Liver (tissue), 9 donors: Measurements from ENCODE around the gene HAND2. TPM values are rescaled to one million over a fixed set of nuclear protein-coding genes. Genes with fewer than 3 reads are reported as not detected.

Source experiments
- DNase-seq: peaks from one replicate; pipeline ENCODE4 v3.0.0-alpha.2; 2017; ENCODE audit warnings: low spot score
- H3K27ac ChIP-seq, 2 donors: one replicate each; pipeline ENCODE4 v1.7.0; 2013; ENCODE audit warnings: inconsistent platforms in 2 of 2, low read length in 2 of 2, control low read depth in 1 of 2, low read depth in 1 of 2, mild to moderate bottlenecking in 1 of 2
- H3K27me3 ChIP-seq, 4 donors: one replicate each; pipeline versions ENCODE4 v1.6.1 to v1.7.0; 2013; ENCODE audit warnings: low read length in 3 of 4, inconsistent platforms in 1 of 4, mild to moderate bottlenecking in 1 of 4, moderate library complexity in 1 of 4; ENCODE audit not compliant: control insufficient read depth in 4 of 4, insufficient read depth in 4 of 4
- H3K36me3 ChIP-seq, 4 donors: one replicate each; pipeline versions ENCODE4 v1.6.1 to v1.7.0; 2013; ENCODE audit warnings: low read length in 3 of 4, mild to moderate bottlenecking in 3 of 4, low read depth in 1 of 4, moderate library complexity in 1 of 4; ENCODE audit not compliant: control insufficient read depth in 4 of 4, insufficient read depth in 3 of 4
- H3K4me1 ChIP-seq, 4 donors: one replicate each; pipeline versions ENCODE4 v1.6.1 to v1.7.0; 2013; ENCODE audit warnings: low read length in 3 of 4, mild to moderate bottlenecking in 3 of 4, moderate library complexity in 1 of 4; ENCODE audit not compliant: control insufficient read depth in 4 of 4, insufficient read depth in 4 of 4
- H3K4me3 ChIP-seq, 3 donors: one replicate each; pipeline versions ENCODE4 v1.6.1 to v1.7.0; 2013; ENCODE audit warnings: low read length in 3 of 3, control low read depth in 1 of 3, low read depth in 1 of 3, mild to moderate bottlenecking in 1 of 3
- H3K9ac ChIP-seq, 2 donors: one replicate each; pipeline ENCODE4 v1.7.0; 2013; ENCODE audit warnings: low read length in 2 of 2, mild to moderate bottlenecking in 2 of 2, moderate library complexity in 2 of 2, control low read depth in 1 of 2, low read depth in 1 of 2
- H3K9me3 ChIP-seq, 4 donors: one replicate each; pipeline versions ENCODE4 v1.6.1 to v1.7.0; 2013; ENCODE audit warnings: low read length in 3 of 4; ENCODE audit not compliant: control insufficient read depth in 4 of 4
- EGR1 ChIP-seq, 2 donors: IDR thresholded peaks; 2 replicates each; pipeline ENCODE4 v1.6.1; 2016 to 2018; ENCODE audit warnings: antibody characterized with exemption in 2 of 2, low read depth in 2 of 2
- FOXA1 ChIP-seq: IDR thresholded peaks from 2 replicates; pipeline ENCODE4 v1.6.1; 2016; ENCODE audit warnings: antibody characterized with exemption
- FOXA2 ChIP-seq: IDR thresholded peaks from 2 replicates; pipeline ENCODE4 v1.6.1; 2016; ENCODE audit warnings: antibody characterized with exemption
- GABPA ChIP-seq, 2 donors: IDR thresholded peaks in 1 of 2; conservative IDR thresholded peaks in 1 of 2; 2 replicates each; pipeline ENCODE4 v1.6.1; 2016; ENCODE audit warnings: antibody characterized with exemption in 2 of 2, mild to moderate bottlenecking in 1 of 2, moderate library complexity in 1 of 2
- HNF4A ChIP-seq, 2 donors: conservative IDR thresholded peaks; 2 replicates each; pipeline ENCODE4 v1.6.1; 2016; ENCODE audit warnings: antibody characterized with exemption in 2 of 2, mild to moderate bottlenecking in 2 of 2
- HNF4G ChIP-seq: IDR thresholded peaks from 2 replicates; pipeline ENCODE4 v1.6.1; 2016; ENCODE audit warnings: antibody characterized with exemption
- JUND ChIP-seq, 2 donors: IDR thresholded peaks; 2 replicates each; pipeline ENCODE4 v1.6.1; 2016; ENCODE audit warnings: antibody characterized with exemption in 2 of 2
- NR2F2 ChIP-seq: IDR thresholded peaks from 2 replicates; pipeline ENCODE4 v1.6.1; 2016; ENCODE audit warnings: antibody characterized with exemption
- RAD21 ChIP-seq, 2 donors: IDR thresholded peaks; 2 replicates each; pipeline ENCODE4 v1.6.1; 2016; ENCODE audit warnings: antibody characterized with exemption in 2 of 2, mild to moderate bottlenecking in 2 of 2
- RXRA ChIP-seq, 2 donors: IDR thresholded peaks; 2 replicates each; pipeline ENCODE4 v1.6.1; 2017 to 2018; ENCODE audit warnings: antibody characterized with exemption in 2 of 2, mild to moderate bottlenecking in 1 of 2
- SP1 ChIP-seq: IDR thresholded peaks from 2 replicates; pipeline ENCODE4 v1.6.1; 2018; ENCODE audit warnings: antibody characterized with exemption, mild to moderate bottlenecking
- TAF1 ChIP-seq: conservative IDR thresholded peaks from 2 replicates; pipeline ENCODE4 v1.6.1; 2016; ENCODE audit warnings: antibody characterized with exemption, mild to moderate bottlenecking
- YY1 ChIP-seq: IDR thresholded peaks from 2 replicates; pipeline ENCODE4 v1.6.1; 2016; ENCODE audit warnings: antibody characterized with exemption, mild to moderate bottlenecking
- WGBS: extraction: QIAGEN DNeasy Blood & Tissue Kit; methylation state at CpG from one replicate; pipeline ENCODE4 v1.1.7; 2013; 5-methylcytosine and 5-hydroxymethylcytosine counted together
- polyA plus RNA-seq, 2 donors: library from polyadenylated mRNA; stranded (reverse) in 1 of 2; unstranded in 1 of 2; fragments of 200-250 nt in 1 of 2; fragments of >200 nt in 1 of 2; fragmentation: Nextera tagmentation in 1 of 2; extraction: Ambion mirVana in 1 of 2; gene quantifications; one replicate each; pipeline versions ENCODE4 v1.2.1 to v1.2.3, GENCODE V29; 2013 to 2015
- total RNA-seq, 2 donors: library from RNA; depleted of rRNA; stranded (reverse); fragments of >200 nt; gene quantifications; one replicate each; pipeline ENCODE4 v1.2.3, GENCODE V29; 2014
- TF ChIP-seq, protein P1 (sequence below): IDR thresholded peaks from 2 replicates; pipeline ENCODE4 v1.6.1; 2016; ENCODE audit warnings: antibody characterized with exemption, mild to moderate bottlenecking
- TF ChIP-seq, protein P2 (sequence below): IDR thresholded peaks from 2 replicates; pipeline ENCODE4 v1.6.1; 2016; ENCODE audit warnings: antibody characterized with exemption
- TF ChIP-seq, protein P3 (sequence below): fragments of 150-350 bp; IDR thresholded peaks from 2 replicates; pipeline ENCODE4 v1.5.1; 2017; ENCODE audit warnings: improper control_type of control experiment, low read depth, low read length; ENCODE audit not compliant: missing input control
- TF ChIP-seq, protein P4 (sequence below): IDR thresholded peaks from 2 replicates; pipeline ENCODE4 v1.6.1; 2016; ENCODE audit warnings: antibody characterized with exemption
- TF ChIP-seq, protein P5 (sequence below): IDR thresholded peaks from 2 replicates; pipeline ENCODE4 v1.6.1; 2016; ENCODE audit warnings: antibody characterized with exemption
- donor health status: healthy.
- donor health status: healthy.
- donor health status: healthy.
- donor health status: healthy.
- donor health status: healthy.

Gene HAND2
- total and polyA plus RNA-seq, 4 donors: 2.1 to 4.7 (median 3.7) TPM

DNA sequence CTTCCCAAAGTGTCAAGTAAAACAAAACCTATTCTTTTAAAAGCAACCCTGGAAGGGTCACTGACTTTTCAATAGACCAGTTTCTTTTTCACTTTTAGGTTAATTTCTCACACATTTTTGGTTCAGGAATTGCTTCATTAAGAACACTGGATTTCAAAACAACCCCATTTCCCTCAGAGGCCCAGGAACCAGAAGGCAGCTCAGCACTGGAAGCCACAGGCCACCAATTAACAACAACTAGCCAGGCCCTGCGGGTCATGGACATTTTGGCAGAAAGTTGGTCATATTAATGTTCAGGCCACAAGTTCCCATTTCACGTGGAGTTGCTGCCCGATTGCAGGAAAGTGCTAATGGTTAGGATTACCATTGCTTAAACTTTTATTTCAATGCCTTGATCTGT, 39.8 kb downstream of the HAND2 start:
- no peak overlapping the region for H3K4me3 ChIP-seq
- H3K9me3 ChIP-seq: no peaks in the 10 kb centered on the region
- no peak overlapping the region for H3K9ac ChIP-seq
- peaks cover 0 to 7% (median 5%) of the 10 kb centered on the region in 4 donors for H3K4me1 ChIP-seq
- H3K27ac ChIP-seq: no peak overlapping the region
- 66% methylated on average over 3 of the region's 3 CpGs for WGBS
- no peaks in the 10 kb centered on the region for H3K36me3 ChIP-seq
- DNase-seq: no peak
- no peak for TF ChIP-seq FOXA2
- no peak for TF ChIP-seq NR2F2
- TF ChIP-seq HNF4A (conservative IDR thresholded peaks at IDR 0.05): no peak
- no peak for TF ChIP-seq SP1
- TF ChIP-seq, protein P1, sequence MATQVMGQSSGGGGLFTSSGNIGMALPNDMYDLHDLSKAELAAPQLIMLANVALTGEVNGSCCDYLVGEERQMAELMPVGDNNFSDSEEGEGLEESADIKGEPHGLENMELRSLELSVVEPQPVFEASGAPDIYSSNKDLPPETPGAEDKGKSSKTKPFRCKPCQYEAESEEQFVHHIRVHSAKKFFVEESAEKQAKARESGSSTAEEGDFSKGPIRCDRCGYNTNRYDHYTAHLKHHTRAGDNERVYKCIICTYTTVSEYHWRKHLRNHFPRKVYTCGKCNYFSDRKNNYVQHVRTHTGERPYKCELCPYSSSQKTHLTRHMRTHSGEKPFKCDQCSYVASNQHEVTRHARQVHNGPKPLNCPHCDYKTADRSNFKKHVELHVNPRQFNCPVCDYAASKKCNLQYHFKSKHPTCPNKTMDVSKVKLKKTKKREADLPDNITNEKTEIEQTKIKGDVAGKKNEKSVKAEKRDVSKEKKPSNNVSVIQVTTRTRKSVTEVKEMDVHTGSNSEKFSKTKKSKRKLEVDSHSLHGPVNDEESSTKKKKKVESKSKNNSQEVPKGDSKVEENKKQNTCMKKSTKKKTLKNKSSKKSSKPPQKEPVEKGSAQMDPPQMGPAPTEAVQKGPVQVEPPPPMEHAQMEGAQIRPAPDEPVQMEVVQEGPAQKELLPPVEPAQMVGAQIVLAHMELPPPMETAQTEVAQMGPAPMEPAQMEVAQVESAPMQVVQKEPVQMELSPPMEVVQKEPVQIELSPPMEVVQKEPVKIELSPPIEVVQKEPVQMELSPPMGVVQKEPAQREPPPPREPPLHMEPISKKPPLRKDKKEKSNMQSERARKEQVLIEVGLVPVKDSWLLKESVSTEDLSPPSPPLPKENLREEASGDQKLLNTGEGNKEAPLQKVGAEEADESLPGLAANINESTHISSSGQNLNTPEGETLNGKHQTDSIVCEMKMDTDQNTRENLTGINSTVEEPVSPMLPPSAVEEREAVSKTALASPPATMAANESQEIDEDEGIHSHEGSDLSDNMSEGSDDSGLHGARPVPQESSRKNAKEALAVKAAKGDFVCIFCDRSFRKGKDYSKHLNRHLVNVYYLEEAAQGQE: no peak
- peaks cover 0 to 3% (median under 1%) of the 10 kb centered on the region in 4 donors for H3K27me3 ChIP-seq

DNA sequence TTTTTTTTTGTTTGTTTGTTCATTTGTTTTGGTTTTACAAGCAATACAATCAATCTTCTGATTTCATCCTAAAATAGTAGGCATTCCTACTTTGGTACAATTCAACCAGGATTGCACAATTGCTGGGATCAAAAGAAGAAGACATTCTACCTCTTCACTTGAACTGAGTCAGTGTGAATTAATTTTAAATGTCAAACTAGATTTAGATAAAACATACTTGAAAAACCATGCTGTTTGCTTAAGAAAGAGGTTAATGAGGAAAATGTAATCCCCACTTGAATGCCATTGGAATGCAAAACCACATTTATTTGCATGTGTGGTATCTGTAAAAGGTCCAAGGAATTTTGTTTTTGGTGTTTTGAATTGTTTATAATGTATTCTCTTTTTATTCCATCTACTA, 40.5 kb downstream of the HAND2 start:
- H3K36me3 ChIP-seq: no peaks in the 10 kb centered on the region
- H3K9me3 ChIP-seq: no peaks in the 10 kb centered on the region
- H3K27me3 ChIP-seq: peaks cover 0 to 1% (median 0%) of the 10 kb centered on the region in 4 donors
- no peak overlapping the region for H3K9ac ChIP-seq
- peaks cover 0 to 7% (median 5%) of the 10 kb centered on the region in 4 donors for H3K4me1 ChIP-seq
- no peak for DNase-seq
- H3K27ac ChIP-seq: no peak overlapping the region
- no peak overlapping the region for H3K4me3 ChIP-seq
- no peak for TF ChIP-seq SP1
- TF ChIP-seq YY1: no peak
- no peak for TF ChIP-seq RXRA (IDR thresholded peaks at IDR 0.05)
- no peak for TF ChIP-seq EGR1 (IDR thresholded peaks at IDR 0.05; ENCODE audit: low read depth in 2 of 2)
- no peak for TF ChIP-seq HNF4G
- no peak for TF ChIP-seq NR2F2
- no peak for TF ChIP-seq GABPA (IDR thresholded peaks at IDR 0.05 in 1 of 2, conservative IDR thresholded peaks at IDR 0.05 in 1 of 2)
- TF ChIP-seq TAF1: no peak
- no peak for TF ChIP-seq JUND (IDR thresholded peaks at IDR 0.05)
- TF ChIP-seq, protein P2, sequence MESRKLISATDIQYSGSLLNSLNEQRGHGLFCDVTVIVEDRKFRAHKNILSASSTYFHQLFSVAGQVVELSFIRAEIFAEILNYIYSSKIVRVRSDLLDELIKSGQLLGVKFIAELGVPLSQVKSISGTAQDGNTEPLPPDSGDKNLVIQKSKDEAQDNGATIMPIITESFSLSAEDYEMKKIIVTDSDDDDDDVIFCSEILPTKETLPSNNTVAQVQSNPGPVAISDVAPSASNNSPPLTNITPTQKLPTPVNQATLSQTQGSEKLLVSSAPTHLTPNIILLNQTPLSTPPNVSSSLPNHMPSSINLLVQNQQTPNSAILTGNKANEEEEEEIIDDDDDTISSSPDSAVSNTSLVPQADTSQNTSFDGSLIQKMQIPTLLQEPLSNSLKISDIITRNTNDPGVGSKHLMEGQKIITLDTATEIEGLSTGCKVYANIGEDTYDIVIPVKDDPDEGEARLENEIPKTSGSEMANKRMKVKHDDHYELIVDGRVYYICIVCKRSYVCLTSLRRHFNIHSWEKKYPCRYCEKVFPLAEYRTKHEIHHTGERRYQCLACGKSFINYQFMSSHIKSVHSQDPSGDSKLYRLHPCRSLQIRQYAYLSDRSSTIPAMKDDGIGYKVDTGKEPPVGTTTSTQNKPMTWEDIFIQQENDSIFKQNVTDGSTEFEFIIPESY: no peak
- TF ChIP-seq, protein P3, sequence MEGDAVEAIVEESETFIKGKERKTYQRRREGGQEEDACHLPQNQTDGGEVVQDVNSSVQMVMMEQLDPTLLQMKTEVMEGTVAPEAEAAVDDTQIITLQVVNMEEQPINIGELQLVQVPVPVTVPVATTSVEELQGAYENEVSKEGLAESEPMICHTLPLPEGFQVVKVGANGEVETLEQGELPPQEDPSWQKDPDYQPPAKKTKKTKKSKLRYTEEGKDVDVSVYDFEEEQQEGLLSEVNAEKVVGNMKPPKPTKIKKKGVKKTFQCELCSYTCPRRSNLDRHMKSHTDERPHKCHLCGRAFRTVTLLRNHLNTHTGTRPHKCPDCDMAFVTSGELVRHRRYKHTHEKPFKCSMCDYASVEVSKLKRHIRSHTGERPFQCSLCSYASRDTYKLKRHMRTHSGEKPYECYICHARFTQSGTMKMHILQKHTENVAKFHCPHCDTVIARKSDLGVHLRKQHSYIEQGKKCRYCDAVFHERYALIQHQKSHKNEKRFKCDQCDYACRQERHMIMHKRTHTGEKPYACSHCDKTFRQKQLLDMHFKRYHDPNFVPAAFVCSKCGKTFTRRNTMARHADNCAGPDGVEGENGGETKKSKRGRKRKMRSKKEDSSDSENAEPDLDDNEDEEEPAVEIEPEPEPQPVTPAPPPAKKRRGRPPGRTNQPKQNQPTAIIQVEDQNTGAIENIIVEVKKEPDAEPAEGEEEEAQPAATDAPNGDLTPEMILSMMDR: no peak
- TF ChIP-seq, protein P1: no peak
- no peak for TF ChIP-seq HNF4A (conservative IDR thresholded peaks at IDR 0.05)
- TF ChIP-seq RAD21 (IDR thresholded peaks at IDR 0.05): no peak
- TF ChIP-seq FOXA2: no peak
- no peak for TF ChIP-seq FOXA1
- TF ChIP-seq, protein P4, sequence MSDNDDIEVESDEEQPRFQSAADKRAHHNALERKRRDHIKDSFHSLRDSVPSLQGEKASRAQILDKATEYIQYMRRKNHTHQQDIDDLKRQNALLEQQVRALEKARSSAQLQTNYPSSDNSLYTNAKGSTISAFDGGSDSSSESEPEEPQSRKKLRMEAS: no peak
- TF ChIP-seq, protein P5, sequence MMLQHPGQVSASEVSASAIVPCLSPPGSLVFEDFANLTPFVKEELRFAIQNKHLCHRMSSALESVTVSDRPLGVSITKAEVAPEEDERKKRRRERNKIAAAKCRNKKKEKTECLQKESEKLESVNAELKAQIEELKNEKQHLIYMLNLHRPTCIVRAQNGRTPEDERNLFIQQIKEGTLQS: no peak
